ENCODE data around the gene GTPBP10. TPM values are rescaled to one million over a fixed set of nuclear protein-coding genes. Genes with fewer than 3 reads are reported as not detected.

Gene GTPBP10
- polyA plus RNA-seq, 1 donor (not counting 4 experiments of a cell fraction or from before 2014, with no cell fraction given) = 26.6 TPM

DNA sequence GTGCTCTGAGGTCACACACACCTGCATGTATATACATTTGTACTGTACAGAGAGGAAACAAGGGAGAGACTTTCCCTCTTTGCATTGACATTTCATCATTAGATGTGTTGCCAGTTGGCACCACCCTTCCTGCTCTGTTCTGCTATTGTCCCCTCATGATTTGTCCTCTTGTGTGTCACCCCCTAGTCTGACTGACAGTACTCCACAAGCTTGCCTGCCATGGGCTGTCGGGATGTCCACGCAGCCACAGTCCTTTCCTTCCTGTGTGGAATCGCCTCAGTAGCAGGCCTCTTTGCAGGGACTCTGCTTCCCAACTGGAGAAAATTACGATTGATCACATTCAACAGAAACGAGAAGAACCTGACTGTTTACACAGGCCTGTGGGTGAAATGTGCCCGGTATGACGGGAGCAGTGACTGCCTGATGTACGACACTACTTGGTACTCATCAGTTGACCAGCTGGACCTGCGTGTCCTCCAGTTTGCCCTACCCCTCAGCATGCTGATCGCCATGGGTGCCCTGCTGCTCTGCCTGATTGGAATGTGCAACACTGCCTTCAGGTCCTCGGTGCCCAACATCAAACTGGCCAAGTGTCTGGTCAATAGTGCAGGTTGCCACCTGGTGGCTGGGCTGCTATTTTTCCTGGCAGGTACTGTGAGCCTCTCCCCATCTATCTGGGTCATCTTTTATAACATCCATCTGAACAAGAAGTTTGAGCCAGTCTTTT is 66.1 kb downstream of the GTPBP10 start:
- no peak overlapping the region for H3K4me2 ChIP-seq (ENCODE audit: control insufficient read depth, extremely low read depth, insufficient read depth, low read depth, low read length)
- no peak overlapping the region for H3K27ac ChIP-seq (ENCODE audit: control insufficient read depth, insufficient read depth, low read length)
- H3K79me2 ChIP-seq (ENCODE audit: control insufficient read depth, insufficient read depth, low read length) = peaks cover 28% of the 10 kb centered on the region
- no peak for FAIRE-seq
- TF ChIP-seq, protein P1, sequence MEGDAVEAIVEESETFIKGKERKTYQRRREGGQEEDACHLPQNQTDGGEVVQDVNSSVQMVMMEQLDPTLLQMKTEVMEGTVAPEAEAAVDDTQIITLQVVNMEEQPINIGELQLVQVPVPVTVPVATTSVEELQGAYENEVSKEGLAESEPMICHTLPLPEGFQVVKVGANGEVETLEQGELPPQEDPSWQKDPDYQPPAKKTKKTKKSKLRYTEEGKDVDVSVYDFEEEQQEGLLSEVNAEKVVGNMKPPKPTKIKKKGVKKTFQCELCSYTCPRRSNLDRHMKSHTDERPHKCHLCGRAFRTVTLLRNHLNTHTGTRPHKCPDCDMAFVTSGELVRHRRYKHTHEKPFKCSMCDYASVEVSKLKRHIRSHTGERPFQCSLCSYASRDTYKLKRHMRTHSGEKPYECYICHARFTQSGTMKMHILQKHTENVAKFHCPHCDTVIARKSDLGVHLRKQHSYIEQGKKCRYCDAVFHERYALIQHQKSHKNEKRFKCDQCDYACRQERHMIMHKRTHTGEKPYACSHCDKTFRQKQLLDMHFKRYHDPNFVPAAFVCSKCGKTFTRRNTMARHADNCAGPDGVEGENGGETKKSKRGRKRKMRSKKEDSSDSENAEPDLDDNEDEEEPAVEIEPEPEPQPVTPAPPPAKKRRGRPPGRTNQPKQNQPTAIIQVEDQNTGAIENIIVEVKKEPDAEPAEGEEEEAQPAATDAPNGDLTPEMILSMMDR (optimal IDR thresholded peaks at IDR 0.05 in 1 of 3, IDR thresholded peaks at IDR 0.05 in 1 of 3, conservative IDR thresholded peaks at IDR 0.05 in 1 of 3; ENCODE audit: extremely low read depth in 1 of 3, insufficient read depth in 2 of 3, low read length in 3 of 3) = peak in 2 of 3 experiments; percentile 55 to 75
- no peak for TF ChIP-seq EZH2 (IDR thresholded peaks at IDR 0.05; ENCODE audit: low read length)
- H3K27me3 ChIP-seq (ENCODE audit: control insufficient read depth, extremely low read depth, insufficient read depth, low read length) = no peaks in the 10 kb centered on the region
- H3K4me3 ChIP-seq (ENCODE audit: control insufficient read depth in 2 of 3, extremely low read depth in 1 of 3, insufficient read depth in 2 of 3, low read depth in 1 of 3, low read length in 3 of 3) = no peak overlapping the region
- H3K36me3 ChIP-seq (ENCODE audit: control insufficient read depth in 2 of 2, extremely low read depth in 1 of 2, insufficient read depth in 2 of 2, low read length in 2 of 2) = peaks cover 14 to 19% of the 10 kb centered on the region in 2 experiments
- H2AFZ ChIP-seq (ENCODE audit: control insufficient read depth, low read length) = no peak overlapping the region
- H3K9ac ChIP-seq (ENCODE audit: control insufficient read depth, extremely low read depth, insufficient read depth, low read length) = no peak overlapping the region
- no peaks in the 10 kb centered on the region for H3K9me1 ChIP-seq (ENCODE audit: control insufficient read depth, extremely low read depth, insufficient read depth, low read length)
- no peak for DNase-seq (ENCODE audit: low read depth, low spot score)
- no peaks in the 10 kb centered on the region for H4K20me1 ChIP-seq (ENCODE audit: control insufficient read depth, extremely low read depth, insufficient read depth, low read length)
- no peaks in the 10 kb centered on the region for H3K9me3 ChIP-seq (ENCODE audit: control insufficient read depth, low read depth, low read length)
- peaks cover 12% of the 10 kb centered on the region for H3K4me1 ChIP-seq (ENCODE audit: control insufficient read depth, extremely low read depth, insufficient read depth, low read length)
- dilution Hi-C loops (cut with MboI; ENCODE audit: extremely low pct_ligation_motif_present, low sequenced_read_pairs) = no loop called here

DNA sequence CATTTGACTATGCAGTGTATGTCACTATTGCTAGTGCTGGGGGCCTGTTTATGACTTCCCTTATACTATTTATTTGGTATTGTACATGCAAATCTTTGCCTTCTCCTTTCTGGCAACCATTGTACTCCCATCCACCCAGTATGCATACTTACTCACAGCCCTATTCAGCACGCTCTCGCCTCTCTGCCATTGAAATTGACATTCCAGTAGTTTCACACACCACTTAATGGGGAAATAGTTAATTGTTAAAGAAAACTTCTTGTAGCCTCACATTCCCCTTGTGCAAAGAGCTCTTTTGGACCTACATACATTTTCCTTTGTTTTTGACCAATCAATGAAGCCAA is 66.6 kb downstream of the GTPBP10 start:
- H3K4me1 ChIP-seq (ENCODE audit: control insufficient read depth, extremely low read depth, insufficient read depth, low read length) = peaks cover 12% of the 10 kb centered on the region
- H3K27me3 ChIP-seq (ENCODE audit: control insufficient read depth, extremely low read depth, insufficient read depth, low read length) = no peaks in the 10 kb centered on the region
- no peaks in the 10 kb centered on the region for H4K20me1 ChIP-seq (ENCODE audit: control insufficient read depth, extremely low read depth, insufficient read depth, low read length)
- FAIRE-seq (no peak), DNase-seq (ENCODE audit: low read depth, low spot score) (no peak)
- TF ChIP-seq EZH2 (IDR thresholded peaks at IDR 0.05; ENCODE audit: low read length) = no peak
- TF ChIP-seq, protein P1 (optimal IDR thresholded peaks at IDR 0.05 in 1 of 3, IDR thresholded peaks at IDR 0.05 in 1 of 3, conservative IDR thresholded peaks at IDR 0.05 in 1 of 3; ENCODE audit: extremely low read depth in 1 of 3, insufficient read depth in 2 of 3, low read length in 3 of 3) = no peak
- dilution Hi-C loops (cut with MboI; ENCODE audit: extremely low pct_ligation_motif_present, low sequenced_read_pairs) = no loop called here
- H3K36me3 ChIP-seq (ENCODE audit: control insufficient read depth in 2 of 2, extremely low read depth in 1 of 2, insufficient read depth in 2 of 2, low read length in 2 of 2) = peaks cover 11 to 19% of the 10 kb centered on the region in 2 experiments
- no peaks in the 10 kb centered on the region for H3K9me3 ChIP-seq (ENCODE audit: control insufficient read depth, low read depth, low read length)
- no peak overlapping the region for H3K4me2 ChIP-seq (ENCODE audit: control insufficient read depth, extremely low read depth, insufficient read depth, low read depth, low read length)
- H3K79me2 ChIP-seq (ENCODE audit: control insufficient read depth, insufficient read depth, low read length) = peaks cover 28% of the 10 kb centered on the region
- H3K9me1 ChIP-seq (ENCODE audit: control insufficient read depth, extremely low read depth, insufficient read depth, low read length) = no peaks in the 10 kb centered on the region
- H3K9ac ChIP-seq (ENCODE audit: control insufficient read depth, extremely low read depth, insufficient read depth, low read length) = no peak overlapping the region
- H2AFZ ChIP-seq (ENCODE audit: control insufficient read depth, low read length) = no peak overlapping the region
- no peak overlapping the region for H3K4me3 ChIP-seq (ENCODE audit: control insufficient read depth in 2 of 3, extremely low read depth in 1 of 3, insufficient read depth in 2 of 3, low read depth in 1 of 3, low read length in 3 of 3)
- H3K27ac ChIP-seq (ENCODE audit: control insufficient read depth, insufficient read depth, low read length) = no peak overlapping the region

Data from keratinocyte (primary cell).